Left lung (tissue), 10 donors: Measurements from ENCODE around the gene OR4M1. TPM values are rescaled to one million over a fixed set of nuclear protein-coding genes. Genes with fewer than 3 reads are reported as not detected.
"Not testable (repeated sequence)": the region's sequence is repeated elsewhere in the genome, so short reads cannot be mapped to it uniquely, and the experiment has no call there.

Experiments used
- ATAC-seq: fragments of 200-7000 bp; cut with Tn5 transposase; one replicate; pipeline ENCODE4 v1.9.1; 2020; ENCODE audit warnings: moderate library complexity
- DNase-seq, 4 donors: peaks; one replicate each; pipeline ENCODE4 v3.0.0-alpha.2; 2013 to 2020
- H3K27ac ChIP-seq, 2 donors: fragments of 200-600 bp; sonication (generic) in 1 of 2; one replicate each; pipeline versions ENCODE4 v1.5.0 to v1.8.0; 2020 to 2021
- H3K27me3 ChIP-seq, 2 donors: fragments of 200-600 bp; sonication (generic) in 1 of 2; one replicate each; pipeline versions ENCODE4 v1.5.0 to v1.8.0; 2020 to 2021
- H3K36me3 ChIP-seq, 2 donors: fragments of 200-600 bp; sonication (generic) in 1 of 2; one replicate each; pipeline versions ENCODE4 v1.5.0 to v1.8.0; 2020 to 2021
- H3K4me1 ChIP-seq, 2 donors: fragments of 200-600 bp; one replicate each; pipeline ENCODE4 v1.8.0; 2021
- H3K4me3 ChIP-seq, 2 donors: fragments of 200-600 bp; sonication (generic) in 1 of 2; one replicate each; pipeline versions ENCODE4 v1.5.0 to v1.8.0; 2020 to 2021; ENCODE audit warnings: mild to moderate bottlenecking in 1 of 2
- H3K9me3 ChIP-seq, 2 donors: fragments of 200-600 bp; sonication (generic) in 1 of 2; one replicate each; pipeline versions ENCODE4 v1.5.0 to v1.8.0; 2020 to 2021
- CTCF ChIP-seq, 2 donors: fragments of 200-600 bp; sonication (generic) in 1 of 2; IDR thresholded peaks; one replicate each; pipeline versions ENCODE4 v1.5.0 to v1.8.0; 2021; ENCODE audit warnings: antibody characterized with exemption in 2 of 2
- intact Hi-C, 2 donors: fragments of 100-400 bp; cut with DNase I; formaldehyde crosslinking; loops; one replicate each; pipeline versions ENCODE4 v1.11.2 to v1.14.2; 2022
- polyA plus RNA-seq, 6 donors: library from polyadenylated mRNA; unstranded; fragments of 120-200 nt; gene quantifications; one replicate each; pipeline ENCODE4 v1.2.1, GENCODE V29; 2013; ENCODE audit not compliant: insufficient read length in 6 of 6
- total RNA-seq, 2 donors: library from RNA; stranded (reverse); fragmentation: NEBNext Ultra II Directional; extraction: Animal tissue kit (Norgen Biotek cat#: 25700); gene quantifications; one replicate each; pipeline ENCODE4 v1.2.1, GENCODE V29; 2021
- donor health status: DM: no; HTN: yes; CAD: no.
- donor health status: DM: no; HTN: no; CAD: no.

Gene OR4M1
- total and polyA plus RNA-seq, 8 donors, result not detected

GRCh38 chr14:19823765-19824164 is 50.5 kb downstream of the OR4M1 start:
- Histone ChIP-seq H3K27ac (no peak overlapping the region), H3K36me3 (no peaks in the 10 kb centered on the region), H3K4me1 (no peaks in the 10 kb centered on the region), H3K9me3 (peaks cover 0 to 16% of the 10 kb centered on the region in 2 donors), H3K27me3 (no peaks in the 10 kb centered on the region), H3K4me3 (no peak overlapping the region)
- ATAC-seq (no peak), DNase-seq (no peak)
- intact Hi-C loops, result no loop called here
- no peak for TF ChIP-seq CTCF (IDR thresholded peaks at IDR 0.05)

- H3K27ac ChIP-seq, H3K4me1 ChIP-seq, H3K9me3 ChIP-seq, ATAC-seq, intact Hi-C loops, H3K4me3 ChIP-seq, H3K27me3 ChIP-seq, H3K36me3 ChIP-seq: not testable (repeated sequence)
- DNase-seq, result peak in 1 of 4 donors; percentile 30
Measured at GRCh38 chr14:19827626-19828244, 54.4 kb downstream of the OR4M1 start.

- no peak for TF ChIP-seq CTCF (IDR thresholded peaks at IDR 0.05)
- no peaks in the 10 kb centered on the region for H3K4me1 ChIP-seq
- H3K27ac ChIP-seq, result no peak overlapping the region
- no peak for ATAC-seq
- no peaks in the 10 kb centered on the region for H3K27me3 ChIP-seq
- no peak overlapping the region for H3K4me3 ChIP-seq
- H3K36me3 ChIP-seq, result no peaks in the 10 kb centered on the region
- intact Hi-C loops, result no loop called here
- DNase-seq, result no peak
- H3K9me3 ChIP-seq, result peaks cover 0 to 2% of the 10 kb centered on the region in 2 donors
Measured at GRCh38 chr14:19828314-19828713, 55.0 kb downstream of the OR4M1 start.

Other genes with a start within 250 kb of the OR4M1 start
- not detected for gene OR11H2, start 59.6 kb upstream of the OR4M1 start, total RNA-seq
- gene OR11H2, start 59.6 kb upstream of the OR4M1 start, polyA plus RNA-seq, result not detected
- not detected for gene OR4Q3, start 29.9 kb upstream of the OR4M1 start, total RNA-seq
- gene OR4Q3, start 29.9 kb upstream of the OR4M1 start, polyA plus RNA-seq, result not detected
- gene OR4N2, start 30.3 kb downstream of the OR4M1 start, total RNA-seq, result not detected
- not detected for gene OR4N2, start 30.3 kb downstream of the OR4M1 start, polyA plus RNA-seq
- gene OR4K2, start 101.6 kb downstream of the OR4M1 start, total RNA-seq, result not detected
- gene OR4K2, start 101.6 kb downstream of the OR4M1 start, polyA plus RNA-seq, result not detected
- not detected for gene OR4K5, start 147.1 kb downstream of the OR4M1 start, total RNA-seq
- not detected for gene OR4K5, start 147.1 kb downstream of the OR4M1 start, polyA plus RNA-seq
- gene OR4K1, start 157.4 kb downstream of the OR4M1 start, total RNA-seq, result not detected
- gene OR4K1, start 157.4 kb downstream of the OR4M1 start, polyA plus RNA-seq, result not detected
- gene OR4K15, start 202.1 kb downstream of the OR4M1 start, total RNA-seq, result not detected
- not detected for gene OR4K15, start 202.1 kb downstream of the OR4M1 start, polyA plus RNA-seq
- gene OR4Q2, start 228.7 kb downstream of the OR4M1 start, total RNA-seq, result not detected
- gene OR4Q2, start 228.7 kb downstream of the OR4M1 start, polyA plus RNA-seq, result not detected
- gene OR4K14, start 245.8 kb downstream of the OR4M1 start, total RNA-seq, result not detected
- gene OR4K14, start 245.8 kb downstream of the OR4M1 start, polyA plus RNA-seq, result not detected